HG03139 (cell line): ENCODE results near the gene LANCL2.

Source experiments
- ATAC-seq: cut with Tn5 transposase; IDR thresholded peaks from one replicate; pipeline ENCODE4 v1.9.1; 2021; ENCODE audit not compliant: unreplicated experiment

The LANCL2 gene

DNA sequence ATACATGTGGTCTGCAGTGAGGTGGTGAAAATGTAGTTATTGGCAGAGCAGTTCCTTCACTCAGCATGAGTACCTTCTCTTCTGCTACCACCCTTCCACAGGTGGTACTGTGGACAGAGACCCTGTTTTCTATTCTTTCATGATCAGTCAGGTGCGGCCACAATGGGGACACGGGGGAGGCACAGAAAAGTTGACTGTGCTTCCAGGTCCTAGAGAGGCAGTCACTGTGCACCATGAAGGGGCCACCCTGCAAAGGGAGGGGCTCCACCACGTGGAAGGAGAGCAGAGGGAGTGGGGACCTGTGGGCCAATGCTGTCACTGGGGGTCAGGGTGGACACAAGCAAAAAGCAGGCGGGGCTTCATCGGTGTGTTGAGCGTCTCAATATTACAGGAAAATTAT is 3.6 kb upstream of the LANCL2 start:
- ATAC-seq = no peak

GRCh38 chr7:55362927-55363326 is 2.2 kb upstream of the LANCL2 start:
- ATAC-seq = no peak

DNA sequence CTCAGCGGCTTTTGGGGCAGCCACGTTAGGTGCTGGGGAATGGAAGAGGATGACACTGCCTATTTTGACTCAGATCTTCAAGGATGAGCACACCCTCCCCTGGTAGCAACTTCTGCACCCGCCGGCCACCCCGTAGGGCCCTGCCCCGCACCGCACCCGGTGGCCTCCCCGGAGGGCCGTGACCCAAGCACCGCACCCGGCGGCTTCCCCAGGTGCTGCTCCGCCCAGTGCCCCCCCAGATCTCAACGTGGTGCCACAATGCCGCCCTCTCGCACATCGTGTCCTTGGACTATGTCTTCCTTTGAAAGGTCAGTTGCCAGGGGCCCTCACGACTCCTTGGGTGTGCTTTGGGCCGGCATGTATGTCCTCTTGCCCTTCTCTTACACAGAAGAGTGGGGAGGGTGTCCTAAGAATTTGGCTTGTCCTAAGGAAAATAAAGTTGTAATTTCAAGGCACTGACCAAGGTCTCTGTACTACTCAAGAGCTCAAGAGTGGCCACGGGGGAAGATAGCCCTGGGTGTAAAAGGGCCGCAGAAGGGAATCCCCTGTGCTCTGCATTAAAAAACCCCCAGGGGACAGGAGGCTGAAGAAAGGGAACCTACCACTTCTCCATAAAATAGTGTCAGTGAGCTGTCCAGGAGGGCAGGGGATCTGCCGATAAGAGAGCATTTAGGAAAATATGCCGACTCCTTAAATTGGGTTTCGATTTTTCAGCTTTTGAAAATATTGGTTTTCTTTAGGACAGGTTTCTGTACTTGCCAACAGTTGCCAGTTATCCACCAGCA is 1.6 kb upstream of the LANCL2 start:
- no peak for ATAC-seq

- peak; percentile 76 for ATAC-seq
Measured at GRCh38 chr7:55365675-55366460, 731 bp downstream of the LANCL2 start.

GRCh38 chr7:55366461-55367070 is 1.4 kb downstream of the LANCL2 start:
- ATAC-seq = peak; percentile 17

- ATAC-seq = no peak
Measured at GRCh38 chr7:55367283-55367840, 2.2 kb downstream of the LANCL2 start.

DNA sequence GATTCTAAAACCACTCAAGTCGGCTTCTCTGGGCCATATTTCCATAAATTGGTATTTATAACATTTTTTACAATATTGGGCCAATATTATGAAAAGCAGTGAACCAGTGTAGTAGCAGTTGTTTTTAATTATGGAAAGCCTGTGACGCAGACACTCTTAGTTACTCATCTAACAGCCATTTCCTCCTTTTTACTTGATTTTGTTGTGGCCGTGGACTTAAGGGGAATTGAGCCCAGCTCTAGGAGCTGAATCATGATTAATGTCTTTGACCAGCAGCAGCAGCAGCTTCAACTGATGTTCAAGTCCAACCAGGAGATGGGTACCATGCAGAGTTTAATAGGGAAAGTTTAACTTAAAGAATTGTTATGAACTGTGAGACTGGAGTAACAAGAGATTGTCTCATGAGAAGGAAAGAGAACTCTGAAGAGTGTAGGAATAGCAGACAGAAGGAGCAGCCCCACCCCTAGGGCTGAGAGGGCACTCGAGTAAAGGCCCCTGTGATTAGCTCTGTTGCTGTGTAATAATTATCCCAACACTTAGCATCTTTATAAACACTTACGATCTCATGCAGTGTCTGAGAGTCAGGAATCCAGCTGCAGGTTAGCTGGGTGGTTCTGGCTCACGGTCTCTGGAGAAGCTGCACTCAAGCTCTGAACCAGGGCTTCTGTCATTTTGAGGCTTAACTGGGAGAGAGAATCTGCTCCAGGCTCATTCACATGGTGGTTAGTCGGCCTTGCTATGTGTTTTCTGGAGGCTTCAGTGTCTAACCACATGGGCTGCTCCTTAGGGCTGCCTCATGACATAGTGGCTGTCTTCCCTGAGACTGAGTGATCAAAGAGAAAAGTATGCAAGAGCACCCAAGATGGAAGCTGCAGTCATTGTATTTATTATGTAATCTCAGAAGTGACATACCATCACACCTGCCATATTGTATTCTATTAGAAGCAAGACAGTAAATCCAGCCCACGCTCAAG is 4.6 kb downstream of the LANCL2 start:
- no peak for ATAC-seq

DNA sequence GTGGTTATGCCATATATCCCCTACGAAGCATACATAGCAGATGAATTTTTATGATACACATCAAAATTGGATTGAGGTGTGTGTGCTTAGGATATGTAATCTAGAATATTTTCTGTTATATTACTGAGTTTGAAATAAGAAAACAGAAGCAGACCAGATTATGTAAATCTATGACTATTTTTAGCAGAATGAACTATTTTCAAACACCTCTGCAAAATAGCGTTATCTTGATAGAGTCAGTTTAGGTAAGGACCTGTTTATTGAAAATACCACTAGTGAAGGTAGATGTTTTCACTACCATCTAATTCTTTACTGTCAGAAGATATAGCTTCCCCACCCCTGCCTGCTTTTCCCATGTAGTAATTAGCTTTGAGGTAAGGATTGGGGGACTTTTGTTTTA is 9.1 kb downstream of the LANCL2 start:
- no peak for ATAC-seq

GRCh38 chr7:55375237-55375636 is 10.1 kb downstream of the LANCL2 start:
- ATAC-seq = no peak

DNA sequence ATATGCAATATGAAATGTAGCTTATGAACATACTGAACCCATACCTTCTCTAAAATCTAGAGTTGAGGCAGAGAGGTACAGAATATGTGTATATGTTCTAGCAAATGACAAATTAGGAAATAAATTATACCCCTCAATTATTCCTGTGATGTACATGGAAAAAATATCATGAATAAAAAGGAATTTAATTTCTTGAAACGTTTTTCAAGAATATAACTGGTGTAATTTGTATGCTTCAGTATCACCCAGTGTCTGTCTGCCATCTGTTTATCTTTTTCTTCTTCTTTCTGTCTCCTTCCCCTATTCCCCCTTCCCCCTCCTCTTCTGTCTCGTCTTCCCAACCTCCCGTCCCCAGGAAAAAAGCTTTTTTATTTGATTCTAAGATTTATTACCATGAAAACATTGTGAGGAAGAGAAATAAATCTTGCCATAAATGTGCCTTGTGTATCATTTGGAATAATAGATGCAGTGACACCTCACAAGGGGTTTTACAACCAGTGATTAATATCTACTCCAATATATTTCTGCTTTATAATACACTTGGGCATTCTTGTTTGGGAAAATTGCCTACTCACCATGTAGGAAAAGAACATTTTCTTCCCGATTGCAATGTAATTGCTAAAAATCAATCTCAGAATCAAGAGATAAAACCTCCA is 12.2 kb downstream of the LANCL2 start:
- ATAC-seq = no peak

- ATAC-seq = no peak
Measured at GRCh38 chr7:55379285-55379684, 14.1 kb downstream of the LANCL2 start.

- no peak for ATAC-seq
Measured at GRCh38 chr7:55381189-55381588, 16.1 kb downstream of the LANCL2 start.

- no peak for ATAC-seq
Measured at GRCh38 chr7:55381696-55382095, 16.6 kb downstream of the LANCL2 start.

GRCh38 chr7:55382251-55382650 is 17.1 kb downstream of the LANCL2 start:
- no peak for ATAC-seq

GRCh38 chr7:55386541-55386940 is 21.4 kb downstream of the LANCL2 start:
- ATAC-seq = no peak

GRCh38 chr7:55387062-55387965 is 22.2 kb downstream of the LANCL2 start:
- no peak for ATAC-seq

DNA sequence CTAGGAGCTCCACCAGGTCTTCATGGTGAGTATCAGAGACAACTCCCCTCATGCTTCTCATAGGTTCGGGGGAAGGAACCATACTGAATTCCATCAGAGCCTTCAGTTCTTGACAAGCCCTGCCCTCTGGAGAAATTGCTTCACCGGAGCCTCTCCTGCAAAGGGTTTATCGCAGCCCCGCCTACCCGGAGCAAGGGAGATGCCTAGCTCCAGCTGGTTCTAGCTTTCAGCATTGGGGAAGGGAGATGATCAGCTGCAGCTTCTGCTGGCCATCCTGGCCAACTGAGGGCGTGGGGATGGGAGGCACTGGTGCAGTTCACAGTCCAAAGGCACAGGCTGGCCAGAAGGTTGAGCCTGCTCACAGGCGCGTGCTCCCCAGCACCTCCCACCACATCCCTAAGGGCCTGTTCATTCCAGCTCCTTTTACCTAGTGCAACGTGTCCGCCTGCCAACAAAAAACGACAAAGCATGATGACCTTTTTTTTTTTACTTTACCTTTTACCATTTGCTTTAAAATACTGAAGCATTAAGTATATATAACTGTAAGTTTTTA is 31.2 kb downstream of the LANCL2 start:
- no peak for ATAC-seq

GRCh38 chr7:55397617-55398016 is 32.5 kb downstream of the LANCL2 start:
- no peak for ATAC-seq

DNA sequence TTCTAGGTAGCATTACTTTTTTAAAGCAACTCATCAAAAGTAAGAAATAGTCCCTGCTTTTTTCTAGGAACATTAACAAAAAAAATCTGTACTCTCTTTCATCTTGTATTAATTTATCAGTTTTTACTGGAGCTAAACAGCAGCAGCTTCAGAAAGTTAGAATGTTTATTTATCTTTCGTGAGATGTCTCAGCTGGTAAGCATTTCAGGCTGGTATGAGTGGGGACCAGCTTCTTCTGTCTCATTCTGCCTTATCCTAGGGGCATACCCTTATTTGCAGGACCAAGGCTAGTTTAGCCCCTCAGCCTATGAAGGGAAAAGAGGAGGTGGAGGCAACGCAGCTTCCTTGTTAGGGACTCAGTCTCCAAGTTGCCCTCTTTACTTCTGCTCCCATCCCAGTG is 35.1 kb downstream of the LANCL2 start:
- ATAC-seq = no peak
